Caco-2 (cell line): ENCODE data around the gene DNAJC3. TPM values are rescaled to one million over a fixed set of nuclear protein-coding genes. Genes with fewer than 3 reads are reported as not detected.

Experiments
- BruUV-seq: library from RNA; stranded (reverse); fragments of 400-500 nt; replicated peaks from 2 replicates; lab custom pipeline; 2021; lab: Mats Ljungman, UMichigan
- CTCF ChIA-PET: fragments of 300-600 bp; sonication (Branson Sonifier 250); formaldehyde crosslinking; loops from one replicate; lab custom pipeline; 2022; ENCODE audit warnings: antibody characterized with exemption; lab: Charles Lee
- POLR2A ChIA-PET: fragments of 300-600 bp; sonication (Branson Sonifier 250); formaldehyde crosslinking; loops from one replicate; lab custom pipeline; 2022; ENCODE audit warnings: antibody characterized with exemption; lab: Charles Lee
- DNase-seq, 2 experiments: peaks; one replicate each; pipeline versions ENCODE4 v3.0.0 to v3.0.0-alpha.2; 2020 to 2022
- H3K27me3 ChIP-seq: replicated peaks from 2 replicates; pipeline ENCODE4 v1.6.0; 2011; ENCODE audit warnings: low read length; ENCODE audit not compliant: control insufficient read depth, insufficient read depth
- H3K36me3 ChIP-seq: 2 replicates; pipeline ENCODE4 v1.5.1; 2011; ENCODE audit warnings: low read length; ENCODE audit not compliant: control insufficient read depth, insufficient read depth
- H3K4me1 ChIP-seq: fragments of 250-450 bp; sonication (Bioruptor Pico); 2 replicates; pipeline ENCODE4 v1.5.1; 2020; ENCODE audit warnings: mild to moderate bottlenecking
- H3K4me3 ChIP-seq: 2 replicates; pipeline ENCODE4 v1.5.1; 2011; ENCODE audit warnings: low read depth, mild to moderate bottlenecking, control low read depth, low read length
- H3K9me3 ChIP-seq: fragments of 250-450 bp; sonication (Bioruptor Pico); 2 replicates; pipeline ENCODE4 v1.5.1; 2020; ENCODE audit warnings: mild to moderate bottlenecking, moderate library complexity
- H3K27ac Mint-ChIP-seq: one replicate; pipeline ENCODE4 v1.8.0; 2022; ENCODE audit warnings: mixed read lengths; ENCODE audit not compliant: unreplicated experiment
- H3K27me3 Mint-ChIP-seq: one replicate; pipeline ENCODE4 v1.8.0; 2022; ENCODE audit warnings: mixed read lengths; ENCODE audit not compliant: insufficient read depth, unreplicated experiment
- H3K36me3 Mint-ChIP-seq: one replicate; pipeline ENCODE4 v1.8.0; 2022; ENCODE audit warnings: mild to moderate bottlenecking, mixed read lengths; ENCODE audit not compliant: insufficient read depth, unreplicated experiment
- H3K4me1 Mint-ChIP-seq: one replicate; pipeline ENCODE4 v1.8.0; 2022; ENCODE audit warnings: low read depth, mixed read lengths; ENCODE audit not compliant: unreplicated experiment
- H3K4me3 Mint-ChIP-seq: one replicate; pipeline ENCODE4 v1.8.0; 2022; ENCODE audit warnings: mild to moderate bottlenecking, moderate library complexity, mixed read lengths; ENCODE audit not compliant: unreplicated experiment
- H3K9me3 Mint-ChIP-seq: one replicate; pipeline ENCODE4 v1.8.0; 2022; ENCODE audit warnings: mixed read lengths; ENCODE audit not compliant: unreplicated experiment
- intact Hi-C: fragments of 100-400 bp; cut with micrococcal nuclease; formaldehyde crosslinking; loops from one replicate; pipeline ENCODE4 v1.10.0; 2022; ENCODE audit not compliant: unreplicated experiment
- total RNA-seq: library from RNA; stranded (reverse); gene quantifications from 2 replicates; pipeline ENCODE4 v1.2.3, GENCODE V29; 2022
- TF ChIP-seq, protein P1 (sequence below), 2 experiments: fragments of 200-600 bp in 1 of 2; IDR thresholded peaks; 1 replicate in 1 of 2; 2 replicates in 1 of 2; pipeline versions ENCODE4 v1.5.1 to v1.8.0; 2011 to 2022; ENCODE audit warnings: antibody characterized with exemption in 1 of 2, control low read depth in 1 of 2, inconsistent platforms in 1 of 2, low read depth in 1 of 2, low read length in 1 of 2, mild to moderate bottlenecking in 1 of 2, moderate library complexity in 1 of 2; ENCODE audit not compliant: insufficient read depth in 1 of 2, severe bottlenecking in 1 of 2, unreplicated experiment in 1 of 2

The DNAJC3 gene
- total RNA-seq, 1 experiment from 2014 or later: 36.8 TPM

- Mint-ChIP-seq H3K27ac (no peak overlapping the region), H3K4me1 (no peaks in the 10 kb centered on the region), H3K36me3 (peaks cover 61% of the 10 kb centered on the region), H3K4me3 (no peak overlapping the region), H3K9me3 (no peaks in the 10 kb centered on the region), H3K27me3 (no peaks in the 10 kb centered on the region)
- POLR2A ChIA-PET: no interaction called here
- intact Hi-C loops: no loop called here
- no TSS peak for BruUV-seq
- H3K9me3 ChIP-seq: no peaks in the 10 kb centered on the region
- DNase-seq: no peak
- TF ChIP-seq, protein P1, sequence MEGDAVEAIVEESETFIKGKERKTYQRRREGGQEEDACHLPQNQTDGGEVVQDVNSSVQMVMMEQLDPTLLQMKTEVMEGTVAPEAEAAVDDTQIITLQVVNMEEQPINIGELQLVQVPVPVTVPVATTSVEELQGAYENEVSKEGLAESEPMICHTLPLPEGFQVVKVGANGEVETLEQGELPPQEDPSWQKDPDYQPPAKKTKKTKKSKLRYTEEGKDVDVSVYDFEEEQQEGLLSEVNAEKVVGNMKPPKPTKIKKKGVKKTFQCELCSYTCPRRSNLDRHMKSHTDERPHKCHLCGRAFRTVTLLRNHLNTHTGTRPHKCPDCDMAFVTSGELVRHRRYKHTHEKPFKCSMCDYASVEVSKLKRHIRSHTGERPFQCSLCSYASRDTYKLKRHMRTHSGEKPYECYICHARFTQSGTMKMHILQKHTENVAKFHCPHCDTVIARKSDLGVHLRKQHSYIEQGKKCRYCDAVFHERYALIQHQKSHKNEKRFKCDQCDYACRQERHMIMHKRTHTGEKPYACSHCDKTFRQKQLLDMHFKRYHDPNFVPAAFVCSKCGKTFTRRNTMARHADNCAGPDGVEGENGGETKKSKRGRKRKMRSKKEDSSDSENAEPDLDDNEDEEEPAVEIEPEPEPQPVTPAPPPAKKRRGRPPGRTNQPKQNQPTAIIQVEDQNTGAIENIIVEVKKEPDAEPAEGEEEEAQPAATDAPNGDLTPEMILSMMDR (IDR thresholded peaks at IDR 0.05; ENCODE audit: insufficient read depth in 1 of 2, low read depth in 1 of 2, low read length in 1 of 2, severe bottlenecking in 1 of 2, unreplicated experiment in 1 of 2): no peak
- no peaks in the 10 kb centered on the region for H3K4me1 ChIP-seq
- no peaks in the 10 kb centered on the region for H3K27me3 ChIP-seq
- H3K36me3 ChIP-seq: no peaks in the 10 kb centered on the region; the same call in 1 of the 2 replicates
- CTCF ChIA-PET: interaction anchor here (0.6 kb wide), 1 partner anchor 8 kb away, joined by 4 read pairs; no protein-coding TSS in a partner anchor
- no peak overlapping the region for H3K4me3 ChIP-seq
These were observed 116.1 kb downstream of the DNAJC3 start for GRCh38 chr13:95793018-95793555.

GRCh38 chr13:95793781-95794180, 116.8 kb downstream of the DNAJC3 start:
- POLR2A ChIA-PET: no interaction called here

GRCh38 chr13:95797016-95797415, 120.1 kb downstream of the DNAJC3 start:
- H3K36me3 Mint-ChIP-seq: peaks cover 41% of the 10 kb centered on the region
- Histone ChIP-seq H3K27me3 (no peaks in the 10 kb centered on the region), H3K9me3 (no peaks in the 10 kb centered on the region), H3K4me1 (no peaks in the 10 kb centered on the region), H3K36me3 (no peaks in the 10 kb centered on the region), H3K4me3 (no peak overlapping the region)
- H3K27ac Mint-ChIP-seq: no peak overlapping the region
- no peak for DNase-seq
- CTCF ChIA-PET: no interaction called here
- H3K4me1 Mint-ChIP-seq: peaks cover 5% of the 10 kb centered on the region
- POLR2A ChIA-PET: no interaction called here
- H3K4me3 Mint-ChIP-seq: no peak overlapping the region
- TF ChIP-seq, protein P1 (IDR thresholded peaks at IDR 0.05; ENCODE audit: insufficient read depth in 1 of 2, low read depth in 1 of 2, low read length in 1 of 2, severe bottlenecking in 1 of 2, unreplicated experiment in 1 of 2): no peak
- no peaks in the 10 kb centered on the region for H3K27me3 Mint-ChIP-seq
- no TSS peak for BruUV-seq
- intact Hi-C loops: no loop called here
- H3K9me3 Mint-ChIP-seq: no peaks in the 10 kb centered on the region

More at GRCh38 chr13:95793781-95794180, 116.8 kb downstream of the DNAJC3 start:
- H3K4me1 Mint-ChIP-seq: no peaks in the 10 kb centered on the region
- no peak overlapping the region for H3K27ac Mint-ChIP-seq
- BruUV-seq: no TSS peak
- H3K4me1 ChIP-seq: no peaks in the 10 kb centered on the region
- H3K9me3 ChIP-seq: no peaks in the 10 kb centered on the region
- no peaks in the 10 kb centered on the region for H3K9me3 Mint-ChIP-seq
- CTCF ChIA-PET: interaction anchor here (0.6 kb wide), 1 partner anchor 8 kb away, joined by 4 read pairs; no protein-coding TSS in a partner anchor
- H3K36me3 ChIP-seq: no peaks in the 10 kb centered on the region; the same call in 1 of the 2 replicates
- no peak for DNase-seq
- no peaks in the 10 kb centered on the region for H3K27me3 ChIP-seq
- TF ChIP-seq, protein P1 (IDR thresholded peaks at IDR 0.05; ENCODE audit: insufficient read depth in 1 of 2, low read depth in 1 of 2, low read length in 1 of 2, severe bottlenecking in 1 of 2, unreplicated experiment in 1 of 2): no peak
- intact Hi-C loops: no loop called here
- peaks cover 58% of the 10 kb centered on the region for H3K36me3 Mint-ChIP-seq
- no peak overlapping the region for H3K4me3 ChIP-seq
- no peak overlapping the region for H3K4me3 Mint-ChIP-seq
- H3K27me3 Mint-ChIP-seq: no peaks in the 10 kb centered on the region
